ENCODE measurements around the gene DNAJC7.
"Not testable (repeated sequence)": the region's sequence is repeated elsewhere in the genome, so short reads cannot be mapped to it uniquely, and the experiment has no call there.

The DNAJC7 gene

DNA sequence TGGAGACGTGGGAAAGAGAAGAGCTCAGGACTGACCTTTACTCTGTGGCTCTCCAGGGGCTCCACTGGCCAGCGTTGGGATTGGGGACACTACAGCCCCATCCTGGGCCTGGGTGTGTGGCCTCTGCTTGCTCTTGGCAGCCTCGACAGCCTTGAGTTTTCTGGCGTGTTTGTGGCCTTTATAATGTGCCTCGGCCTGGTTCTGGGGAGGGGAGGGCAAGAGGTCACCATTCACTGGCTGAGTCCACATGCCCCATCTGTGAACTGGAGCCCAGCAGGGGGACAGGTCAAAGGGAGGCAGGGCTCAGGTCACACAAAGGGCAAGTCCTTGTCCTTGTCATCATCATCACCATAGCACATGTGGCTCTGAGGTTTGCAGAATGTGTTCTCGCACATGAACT is 14.3 kb upstream of the DNAJC7 start:
- Histone ChIP-seq H2AFZ (ENCODE audit: low read depth, low read length) (no peak overlapping the region), H3K9me3 (ENCODE audit: low read length) (no peaks in the 10 kb centered on the region), H3K36me3 (ENCODE audit: insufficient read depth, low read length) (no peaks in the 10 kb centered on the region), H3K4me3 (ENCODE audit: low read length) (no peak overlapping the region), H3K27me3 (ENCODE audit: insufficient read depth, low read length) (no peaks in the 10 kb centered on the region), H3K4me1 (ENCODE audit: insufficient read depth, low read length) (peaks cover 30% of the 10 kb centered on the region)

DNA sequence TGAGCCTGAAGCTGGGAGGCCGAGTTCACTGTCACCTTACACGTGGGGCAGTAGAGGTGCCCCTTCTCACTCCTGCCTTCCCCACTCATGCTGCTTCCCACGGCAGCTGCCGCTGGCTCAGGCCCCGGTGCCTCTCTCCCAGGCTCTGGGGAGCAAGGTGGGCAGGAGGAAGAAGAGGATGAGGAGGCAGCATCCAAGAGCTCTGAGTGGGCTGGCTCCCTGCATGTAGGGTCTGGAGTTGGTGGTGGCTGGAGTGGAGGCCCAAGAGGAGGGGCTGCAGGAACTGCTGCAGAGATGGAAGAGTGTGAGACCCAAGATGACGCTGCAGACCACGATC is 11.5 kb upstream of the DNAJC7 start:
- H3K9me3 ChIP-seq (ENCODE audit: low read length), result no peaks in the 10 kb centered on the region

DNA sequence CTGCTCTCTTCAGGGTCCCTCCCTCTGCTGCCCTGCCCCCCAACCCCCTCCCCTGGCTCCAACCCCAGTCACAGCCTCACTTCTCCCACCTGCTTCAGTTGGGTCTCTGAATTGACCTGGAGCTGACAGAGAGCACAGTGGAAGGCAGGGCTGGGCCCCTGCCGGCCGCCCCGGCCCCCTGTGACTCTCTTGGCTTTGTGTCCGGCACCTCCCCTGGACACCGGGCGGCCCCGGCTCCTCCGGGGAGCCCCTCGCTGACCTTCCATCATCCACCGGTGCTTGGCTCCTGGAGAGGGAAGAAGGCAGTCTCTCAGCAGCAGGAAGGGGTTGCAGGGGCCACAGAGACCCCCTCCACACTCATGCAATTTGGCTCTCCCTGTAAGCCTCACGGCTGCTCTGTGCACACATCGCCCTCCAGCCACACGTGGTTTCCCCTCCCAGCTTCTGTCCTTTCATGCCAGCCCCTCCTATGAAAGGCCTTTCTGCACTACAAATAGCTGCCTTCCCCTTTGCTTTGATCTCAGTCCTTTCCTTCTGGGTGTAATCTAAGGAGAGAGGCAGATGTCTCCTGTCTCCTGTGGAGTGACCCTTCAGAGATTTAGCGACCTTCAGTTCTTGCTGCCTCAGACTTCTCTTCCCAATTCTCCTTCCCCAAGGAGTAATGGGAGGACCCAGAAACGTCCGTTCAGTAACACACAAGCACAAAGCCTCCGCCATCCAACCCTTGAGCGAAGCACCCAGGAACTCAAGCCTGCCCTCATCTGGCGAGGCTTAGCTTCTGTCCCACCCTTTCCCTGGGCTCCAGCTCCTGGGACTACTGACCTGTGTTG is 10.9 kb upstream of the DNAJC7 start:
- no peaks in the 10 kb centered on the region for H3K9me3 ChIP-seq (ENCODE audit: low read length)
- peak overlapping the region; percentile 15 for H3K4me3 ChIP-seq (ENCODE audit: low read length)
- peak overlapping the region; percentile 19 for H2AFZ ChIP-seq (ENCODE audit: low read depth, low read length)
- H3K4me1 ChIP-seq (ENCODE audit: insufficient read depth, low read length), result peaks cover 40% of the 10 kb centered on the region
- peaks cover 12% of the 10 kb centered on the region for H3K36me3 ChIP-seq (ENCODE audit: insufficient read depth, low read length)
- H3K27me3 ChIP-seq (ENCODE audit: insufficient read depth, low read length), result no peaks in the 10 kb centered on the region

More for the DNA sequence above, 11.5 kb upstream of the DNAJC7 start:
- no peaks in the 10 kb centered on the region for H3K27me3 ChIP-seq (ENCODE audit: insufficient read depth, low read length)
- peaks cover 40% of the 10 kb centered on the region for H3K4me1 ChIP-seq (ENCODE audit: insufficient read depth, low read length)
- H3K36me3 ChIP-seq (ENCODE audit: insufficient read depth, low read length), result peaks cover 7% of the 10 kb centered on the region
- H2AFZ ChIP-seq (ENCODE audit: low read depth, low read length), result no peak overlapping the region
- no peak overlapping the region for H3K4me3 ChIP-seq (ENCODE audit: low read length)

DNA sequence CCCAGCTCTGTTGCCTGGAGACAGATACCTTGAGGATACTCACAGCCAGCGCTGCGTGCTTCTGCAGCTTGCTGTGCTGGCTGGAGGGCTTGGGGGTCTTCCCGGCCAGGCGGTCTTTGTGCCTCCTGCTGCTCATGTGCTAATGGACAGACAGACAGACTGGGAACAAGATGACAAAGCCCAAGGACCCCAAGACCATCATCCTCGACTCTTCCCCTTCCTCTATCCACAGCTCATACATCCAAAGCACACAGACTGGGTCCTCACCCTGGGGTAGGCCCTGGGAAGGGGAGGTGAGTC is 10.3 kb upstream of the DNAJC7 start:
- peaks cover 15% of the 10 kb centered on the region for H3K36me3 ChIP-seq (ENCODE audit: insufficient read depth, low read length)
- no peaks in the 10 kb centered on the region for H3K9me3 ChIP-seq (ENCODE audit: low read length)
- no peaks in the 10 kb centered on the region for H3K27me3 ChIP-seq (ENCODE audit: insufficient read depth, low read length)
- H2AFZ ChIP-seq (ENCODE audit: low read depth, low read length), result no peak overlapping the region
- H3K4me3 ChIP-seq (ENCODE audit: low read length), result peak overlapping the region; percentile 15
- H3K4me1 ChIP-seq (ENCODE audit: insufficient read depth, low read length), result peaks cover 40% of the 10 kb centered on the region

DNA sequence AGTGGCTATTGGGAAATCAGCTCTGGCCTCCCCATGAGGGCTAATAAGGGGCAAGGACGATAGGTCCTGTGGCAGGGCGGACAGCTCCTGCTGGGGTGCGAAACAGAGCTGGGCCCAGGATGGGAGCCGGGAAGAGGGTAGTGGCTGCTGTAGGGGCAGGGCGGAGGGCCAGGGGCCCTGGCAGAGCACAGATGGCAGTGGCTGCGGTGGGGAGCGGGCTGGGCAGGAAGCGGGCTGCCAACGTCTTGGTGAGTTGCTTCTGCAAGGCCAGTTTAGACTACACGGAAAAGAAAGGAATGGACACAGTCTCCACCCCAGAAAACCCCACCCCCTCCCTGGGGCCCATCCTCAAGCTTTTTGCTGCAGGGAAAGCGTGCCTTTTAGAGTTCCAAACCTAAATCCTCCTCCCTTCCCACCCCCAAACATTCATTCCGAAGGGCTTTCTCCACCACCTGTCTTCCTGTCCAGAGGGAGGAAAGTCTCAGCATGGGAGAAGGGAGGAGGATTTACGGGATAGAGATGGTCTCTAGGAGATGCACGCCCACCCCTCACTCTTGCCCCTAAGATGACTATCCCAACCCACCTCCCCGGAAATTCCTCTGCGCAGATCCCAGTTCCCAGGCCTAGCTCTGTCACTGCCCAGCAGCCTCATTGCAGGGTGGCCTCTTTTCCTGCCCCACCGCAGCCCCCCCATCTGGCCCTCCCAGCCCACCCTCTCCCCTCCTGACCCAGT is 9.8 kb upstream of the DNAJC7 start:
- H3K4me1 ChIP-seq (ENCODE audit: insufficient read depth, low read length), result peaks cover 40% of the 10 kb centered on the region
- H2AFZ ChIP-seq (ENCODE audit: low read depth, low read length), result no peak overlapping the region
- no peaks in the 10 kb centered on the region for H3K9me3 ChIP-seq (ENCODE audit: low read length)
- peaks cover 20% of the 10 kb centered on the region for H3K36me3 ChIP-seq (ENCODE audit: insufficient read depth, low read length)
- H3K4me3 ChIP-seq (ENCODE audit: low read length), result no peak overlapping the region
- H3K27me3 ChIP-seq (ENCODE audit: insufficient read depth, low read length), result no peaks in the 10 kb centered on the region

DNA sequence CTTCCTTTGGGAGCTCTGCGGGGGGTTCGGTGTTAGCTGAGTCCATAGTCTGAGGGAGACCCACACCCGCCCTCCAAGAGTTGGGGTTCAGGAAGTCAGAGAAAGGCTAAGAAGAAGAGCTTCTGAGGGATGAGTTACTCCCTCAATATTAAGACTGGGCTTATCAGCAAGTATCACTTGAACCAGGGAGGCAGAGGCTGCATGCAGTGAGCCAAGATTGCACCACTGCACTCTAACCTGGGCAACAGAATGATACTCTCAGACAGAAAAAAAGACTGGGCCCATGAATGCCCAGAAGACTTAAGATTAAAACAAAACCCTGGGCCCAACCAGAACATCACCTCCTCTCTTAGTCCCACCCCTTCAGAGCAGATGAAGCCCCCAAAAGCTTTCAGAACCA is 8.7 kb upstream of the DNAJC7 start:
- no peak overlapping the region for H2AFZ ChIP-seq (ENCODE audit: low read depth, low read length)
- H3K9me3 ChIP-seq (ENCODE audit: low read length), result no peaks in the 10 kb centered on the region
- H3K4me1 ChIP-seq (ENCODE audit: insufficient read depth, low read length), result peaks cover 38% of the 10 kb centered on the region
- peaks cover 28% of the 10 kb centered on the region for H3K36me3 ChIP-seq (ENCODE audit: insufficient read depth, low read length)
- H3K4me3 ChIP-seq (ENCODE audit: low read length), result no peak overlapping the region
- no peaks in the 10 kb centered on the region for H3K27me3 ChIP-seq (ENCODE audit: insufficient read depth, low read length)

DNA sequence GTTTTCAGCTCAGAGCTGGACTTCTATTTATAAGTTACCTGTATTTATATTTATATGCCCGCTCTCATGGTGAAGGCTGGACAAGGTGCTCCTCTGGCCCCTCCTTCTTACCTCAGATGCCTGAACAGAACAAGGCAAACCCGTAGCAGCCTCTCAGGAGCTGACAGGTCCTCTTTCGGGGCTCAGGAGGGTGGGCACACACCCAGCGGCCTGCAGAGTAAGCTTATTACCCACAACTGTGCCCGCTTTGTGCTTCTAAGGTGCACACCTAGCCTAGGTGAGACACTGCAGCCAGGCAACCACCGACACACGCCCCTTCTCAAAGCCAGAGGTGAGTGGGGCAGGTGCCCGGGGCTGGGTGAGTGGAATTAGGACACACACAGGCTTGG is 7.9 kb upstream of the DNAJC7 start:
- Histone ChIP-seq H2AFZ (ENCODE audit: low read depth, low read length) (no peak overlapping the region), H3K27me3 (ENCODE audit: insufficient read depth, low read length) (no peaks in the 10 kb centered on the region), H3K9me3 (ENCODE audit: low read length) (no peaks in the 10 kb centered on the region), H3K36me3 (ENCODE audit: insufficient read depth, low read length) (peaks cover 28% of the 10 kb centered on the region), H3K4me3 (ENCODE audit: low read length) (no peak overlapping the region), H3K4me1 (ENCODE audit: insufficient read depth, low read length) (peaks cover 42% of the 10 kb centered on the region)

DNA sequence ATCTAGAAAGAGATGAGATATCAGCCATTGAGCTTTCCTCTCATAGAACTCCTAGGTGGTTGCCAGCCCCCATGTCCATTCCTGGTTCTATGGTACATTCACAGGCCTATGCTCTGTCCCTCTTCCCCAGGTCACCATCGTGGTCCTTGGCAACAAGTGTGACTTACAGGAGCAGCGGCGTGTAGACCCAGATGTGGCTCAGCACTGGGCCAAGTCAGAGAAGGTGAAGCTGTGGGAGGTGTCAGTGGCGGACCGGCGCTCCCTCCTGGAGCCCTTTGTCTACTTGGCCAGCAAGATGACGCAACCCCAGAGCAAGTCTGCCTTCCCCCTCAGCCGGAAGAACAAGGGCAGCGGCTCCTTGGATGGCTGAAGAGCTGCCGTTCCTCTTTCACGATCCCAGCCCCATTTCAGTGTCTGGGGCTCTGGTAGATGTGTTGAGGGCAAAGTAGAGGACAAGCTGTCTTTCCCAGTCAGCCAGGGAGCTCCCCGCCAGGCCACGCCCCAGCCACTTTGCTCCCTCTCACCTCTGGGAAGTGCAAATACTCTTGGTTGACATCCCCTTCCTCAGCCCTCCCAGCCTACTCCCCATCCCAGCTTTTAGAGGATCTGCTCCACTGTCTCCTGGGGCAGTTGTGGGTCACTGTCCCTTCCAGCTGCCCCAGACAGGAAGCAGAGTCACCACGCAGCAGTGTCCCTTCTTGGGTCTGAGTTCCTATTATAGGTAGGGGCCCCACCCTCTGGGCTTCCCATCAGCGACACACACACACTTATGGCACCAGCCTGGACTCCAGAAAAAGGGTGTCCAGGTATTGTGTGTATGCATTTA is 6.5 kb upstream of the DNAJC7 start:
- Histone ChIP-seq H3K4me3 (ENCODE audit: low read length) (no peak overlapping the region), H3K27me3 (ENCODE audit: insufficient read depth, low read length) (no peaks in the 10 kb centered on the region), H3K4me1 (ENCODE audit: insufficient read depth, low read length) (peaks cover 42% of the 10 kb centered on the region), H3K36me3 (ENCODE audit: insufficient read depth, low read length) (peaks cover 28% of the 10 kb centered on the region), H3K9me3 (ENCODE audit: low read length) (no peaks in the 10 kb centered on the region), H2AFZ (ENCODE audit: low read depth, low read length) (no peak overlapping the region)

DNA sequence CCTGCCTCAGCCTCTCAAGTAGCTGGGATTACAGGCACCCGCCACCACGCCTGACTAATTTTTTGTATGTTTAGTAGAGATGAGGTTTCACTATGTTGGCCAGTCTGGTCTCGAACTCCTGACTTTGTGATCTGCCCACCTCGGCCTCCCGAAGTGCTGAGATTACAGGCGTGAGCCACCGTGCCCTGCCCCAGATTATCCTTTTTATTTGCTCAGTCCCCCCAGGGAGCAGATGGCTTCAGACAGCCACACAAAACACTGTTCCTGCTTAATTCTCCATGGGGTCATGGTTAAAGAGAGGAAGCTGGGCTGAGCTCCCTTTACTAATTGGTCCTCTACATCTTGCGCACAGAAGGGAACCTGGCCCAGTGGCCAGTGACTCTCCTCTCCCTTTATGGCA is 3.6 kb upstream of the DNAJC7 start:
- peak overlapping the region; percentile 91 for H3K4me3 ChIP-seq (ENCODE audit: low read length)
- peaks cover 32% of the 10 kb centered on the region for H3K4me1 ChIP-seq (ENCODE audit: insufficient read depth, low read length)
- H3K36me3 ChIP-seq (ENCODE audit: insufficient read depth, low read length), result peaks cover 28% of the 10 kb centered on the region
- not testable (repeated sequence) for H3K9me3 ChIP-seq (ENCODE audit: low read length); H2AFZ ChIP-seq (ENCODE audit: low read depth, low read length); H3K27me3 ChIP-seq (ENCODE audit: insufficient read depth, low read length)

DNA sequence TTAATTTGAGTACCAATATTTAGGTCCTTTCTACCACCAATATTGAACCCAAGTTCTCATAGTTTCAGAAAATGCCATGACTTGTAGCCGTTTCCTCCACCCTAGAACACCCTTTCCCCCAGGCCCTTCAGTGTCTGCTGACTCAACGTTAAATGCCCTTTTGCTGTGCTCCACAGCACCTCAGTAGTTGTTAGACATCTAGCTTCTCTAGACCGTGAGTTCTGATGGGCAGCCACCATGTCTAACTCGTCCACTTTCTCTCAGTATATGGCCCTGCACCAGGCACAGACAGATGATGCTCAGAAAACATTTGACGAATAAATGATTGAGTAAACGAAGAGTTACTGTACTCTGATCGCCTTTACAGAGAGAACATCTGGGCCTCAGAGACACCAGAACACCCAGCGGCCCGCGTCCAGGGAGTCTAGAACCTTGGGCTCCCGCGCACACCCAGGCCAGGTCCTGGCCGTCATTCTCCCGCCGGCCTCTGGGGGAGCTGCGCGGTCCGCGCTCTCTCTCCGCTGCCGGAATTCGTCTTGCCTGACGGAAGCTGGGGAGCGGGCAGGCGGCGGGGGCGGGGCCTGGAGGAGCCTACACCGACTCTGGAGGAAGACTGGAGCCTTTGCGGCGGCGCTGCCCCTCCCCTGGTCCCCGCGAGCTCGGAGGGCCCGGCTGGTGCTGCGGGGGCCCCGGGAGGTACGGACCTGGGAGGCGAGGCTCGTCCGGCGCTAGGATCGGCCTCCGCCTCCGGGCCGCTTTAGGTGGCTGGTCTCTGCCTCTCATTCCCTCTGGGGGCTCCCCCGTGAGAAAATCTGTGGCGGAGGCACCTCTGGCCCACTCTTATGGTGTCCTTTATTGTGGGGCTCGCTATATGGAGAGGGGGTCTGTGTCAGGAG is 2.5 kb upstream of the DNAJC7 start, which contains the start of gene NKIRAS2:
Gene NKIRAS2, plus strand, starts transcription at position 582 of the 896 bp plus-strand sequence. CDS start 1,488 bp downstream, outside the sequence.
- Histone ChIP-seq H3K9me3 (ENCODE audit: low read length) (no peaks in the 10 kb centered on the region), H3K4me3 (ENCODE audit: low read length) (peak within 1 kb of the TSS; percentile 91), H2AFZ (ENCODE audit: low read depth, low read length) (peak within 1 kb of the TSS; percentile 11), H3K27me3 (ENCODE audit: insufficient read depth, low read length) (no peaks in the 10 kb centered on the region), H3K4me1 (ENCODE audit: insufficient read depth, low read length) (peaks cover 27% of the 10 kb centered on the region), H3K36me3 (ENCODE audit: insufficient read depth, low read length) (peaks cover 28% of the 10 kb centered on the region)

DNA sequence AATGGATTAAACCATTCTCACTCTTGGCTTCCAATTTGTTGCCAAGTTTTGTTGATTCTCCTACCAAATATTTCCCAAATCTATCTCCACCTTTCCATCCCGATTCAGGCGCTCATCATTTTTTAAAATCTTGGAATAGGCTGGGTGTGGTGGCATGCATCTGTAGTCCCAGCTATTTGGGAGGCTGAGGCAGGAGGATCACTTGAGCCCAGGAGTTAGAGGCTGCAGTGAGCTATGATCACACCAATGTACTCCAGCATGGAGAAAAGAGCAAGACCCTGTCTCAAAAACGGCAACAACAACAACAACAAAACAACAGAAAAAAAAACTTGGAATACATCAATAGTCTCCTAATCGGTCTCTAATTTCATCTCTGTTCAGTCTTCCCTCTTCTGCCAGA is 1.7 kb upstream of the DNAJC7 start:
- Histone ChIP-seq H3K27me3 (ENCODE audit: insufficient read depth, low read length) (no peaks in the 10 kb centered on the region), H3K9me3 (ENCODE audit: low read length) (no peaks in the 10 kb centered on the region), H3K36me3 (ENCODE audit: insufficient read depth, low read length) (peaks cover 24% of the 10 kb centered on the region), H2AFZ (ENCODE audit: low read depth, low read length) (no peak overlapping the region), H3K4me1 (ENCODE audit: insufficient read depth, low read length) (peaks cover 25% of the 10 kb centered on the region), H3K4me3 (ENCODE audit: low read length) (no peak overlapping the region)

DNA sequence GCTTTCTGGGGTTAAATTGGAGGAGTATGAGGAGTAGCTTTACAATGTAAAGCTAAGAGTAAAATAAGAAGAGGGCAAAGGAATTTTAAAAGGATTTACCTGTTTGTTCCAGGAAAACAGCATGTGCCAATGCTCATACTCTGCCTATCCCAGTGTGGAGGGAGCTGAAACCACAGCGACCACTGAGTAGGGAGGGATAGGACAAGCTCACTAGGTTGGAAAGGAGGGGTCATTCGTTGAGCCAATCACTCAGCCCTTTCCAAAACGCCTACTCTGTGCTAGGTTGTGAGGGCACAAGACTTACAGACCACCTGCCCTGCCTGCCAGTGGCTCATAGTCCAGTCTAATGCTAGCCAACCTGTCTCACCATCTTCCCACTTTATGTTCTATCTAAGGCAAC is 1.1 kb upstream of the DNAJC7 start:
- H2AFZ ChIP-seq (ENCODE audit: low read depth, low read length), result no peak overlapping the region
- no peaks in the 10 kb centered on the region for H3K27me3 ChIP-seq (ENCODE audit: insufficient read depth, low read length)
- H3K4me3 ChIP-seq (ENCODE audit: low read length), result peak overlapping the region; percentile 85
- peaks cover 25% of the 10 kb centered on the region for H3K4me1 ChIP-seq (ENCODE audit: insufficient read depth, low read length)
- H3K9me3 ChIP-seq (ENCODE audit: low read length), result no peaks in the 10 kb centered on the region
- peaks cover 18% of the 10 kb centered on the region for H3K36me3 ChIP-seq (ENCODE audit: insufficient read depth, low read length)
